MG63 (cell line): Measurements from ENCODE around the gene ETV2. TPM values are rescaled to one million over a fixed set of nuclear protein-coding genes. Genes with fewer than 3 reads are reported as not detected.
"Not testable (repeated sequence)": the region's sequence is repeated elsewhere in the genome, so short reads cannot be mapped to it uniquely, and the experiment has no call there.

ENCODE experiments used
- DNase-seq: peaks from one replicate; pipeline ENCODE4 v3.0.0-alpha.2; 2020
- H3K27me3 ChIP-seq: fragments of 250-450 bp; sonication (Bioruptor Pico); 2 replicates; pipeline ENCODE4 v1.5.1; 2020; ENCODE audit warnings: mild to moderate bottlenecking, moderate library complexity
- H3K36me3 ChIP-seq: fragments of 250-450 bp; sonication (Bioruptor Pico); 2 replicates; pipeline ENCODE4 v1.5.1; 2020; ENCODE audit warnings: mild to moderate bottlenecking, moderate library complexity
- H3K4me3 ChIP-seq: fragments of 250-450 bp; sonication (Bioruptor Pico); 2 replicates; pipeline ENCODE4 v1.5.1; 2020; ENCODE audit warnings: mild to moderate bottlenecking, moderate library complexity
- H3K9me3 ChIP-seq: fragments of 250-450 bp; sonication (Bioruptor Pico); 2 replicates; pipeline ENCODE4 v1.5.1; 2020; ENCODE audit warnings: mild to moderate bottlenecking, moderate library complexity
- total RNA-seq: library from RNA; depleted of rRNA; stranded (reverse); fragments of >200 nt; shearing (Covaris generic); gene quantifications from 2 replicates; pipeline ENCODE4 v1.2.3, GENCODE V29; 2014; ENCODE audit warnings: low replicate concordance; rRNA removed

Gene ETV2
- total RNA-seq = not detected in 2 replicates

GRCh38 chr19:35641515-35642151, at the start of gene ETV2:
TSS of gene ETV2 (plus strand) at chr19:35641745. CDS start at chr19:35642461, 716 bp downstream.
- Histone ChIP-seq H3K9me3 (no peaks in the 10 kb centered on the region), H3K36me3 (peaks cover 14% of the 10 kb centered on the region), H3K4me3 (no peak within 1 kb of the TSS), H3K27me3 (no peaks in the 10 kb centered on the region)
- DNase-seq = no peak

- Histone ChIP-seq H3K36me3 (no peaks in the 10 kb centered on the region), H3K27me3 (no peaks in the 10 kb centered on the region; the same call in 1 of the 2 replicates), H3K4me3 (no peak overlapping the region), H3K9me3 (peaks cover 2% of the 10 kb centered on the region; the same call in 1 of the 2 replicates)
- DNase-seq = no peak
These were observed 49.3 kb upstream of the ETV2 start for GRCh38 chr19:35592226-35592625.

GRCh38 chr19:35595026-35595425, 46.5 kb upstream of the ETV2 start:
- H3K9me3 ChIP-seq, DNase-seq, H3K36me3 ChIP-seq, H3K27me3 ChIP-seq, H3K4me3 ChIP-seq: not testable (repeated sequence)

- Histone ChIP-seq H3K4me3 (no peak overlapping the region), H3K9me3 (peaks cover 2% of the 10 kb centered on the region; the same call in 1 of the 2 replicates), H3K27me3 (no peaks in the 10 kb centered on the region; the same call in 1 of the 2 replicates), H3K36me3 (no peaks in the 10 kb centered on the region)
- DNase-seq = no peak
These were observed 45.6 kb upstream of the ETV2 start for GRCh38 chr19:35595928-35596327.

- H3K36me3 ChIP-seq = no peaks in the 10 kb centered on the region
- no peak for DNase-seq
- no peak overlapping the region for H3K4me3 ChIP-seq
- no peaks in the 10 kb centered on the region; the same call in 1 of the 2 replicates for H3K27me3 ChIP-seq
- H3K9me3 ChIP-seq = peaks cover 2% of the 10 kb centered on the region; the same call in 1 of the 2 replicates
These were observed 45.1 kb upstream of the ETV2 start for GRCh38 chr19:35596366-35596999.

GRCh38 chr19:35601971-35602370, 39.6 kb upstream of the ETV2 start:
- no peak for DNase-seq
- Histone ChIP-seq H3K4me3 (no peak overlapping the region), H3K36me3 (no peaks in the 10 kb centered on the region), H3K27me3 (no peaks in the 10 kb centered on the region), H3K9me3 (peaks cover 4% of the 10 kb centered on the region)

- H3K27me3 ChIP-seq, H3K36me3 ChIP-seq, H3K4me3 ChIP-seq, DNase-seq: not testable (repeated sequence)
- peaks cover 19% of the 10 kb centered on the region for H3K9me3 ChIP-seq
These were observed 37.1 kb upstream of the ETV2 start for GRCh38 chr19:35604436-35604835.

GRCh38 chr19:35607170-35607569, 34.4 kb upstream of the ETV2 start:
- not testable (repeated sequence) for H3K4me3 ChIP-seq, H3K27me3 ChIP-seq, DNase-seq, H3K36me3 ChIP-seq
- peaks cover 19% of the 10 kb centered on the region for H3K9me3 ChIP-seq

- H3K36me3 ChIP-seq = no peaks in the 10 kb centered on the region
- no peak for DNase-seq
These were observed 33.9 kb upstream of the ETV2 start for GRCh38 chr19:35607661-35608060.

GRCh38 chr19:35608251-35608650, 33.3 kb upstream of the ETV2 start:
- no peaks in the 10 kb centered on the region for H3K36me3 ChIP-seq

More at GRCh38 chr19:35607661-35608060, 33.9 kb upstream of the ETV2 start:
- H3K4me3 ChIP-seq = no peak overlapping the region
- peaks cover 19% of the 10 kb centered on the region for H3K9me3 ChIP-seq
- H3K27me3 ChIP-seq = no peaks in the 10 kb centered on the region

GRCh38 chr19:35609851-35610353, 31.6 kb upstream of the ETV2 start:
- Histone ChIP-seq H3K4me3 (no peak overlapping the region), H3K27me3 (no peaks in the 10 kb centered on the region), H3K9me3 (peaks cover 19% of the 10 kb centered on the region), H3K36me3 (peaks cover 7% of the 10 kb centered on the region; the same call in 1 of the 2 replicates)
- DNase-seq = no peak

More at GRCh38 chr19:35608251-35608650, 33.3 kb upstream of the ETV2 start:
- Histone ChIP-seq H3K4me3 (no peak overlapping the region), H3K9me3 (peaks cover 19% of the 10 kb centered on the region), H3K27me3 (no peaks in the 10 kb centered on the region)
- no peak for DNase-seq

GRCh38 chr19:35612224-35612558, 29.4 kb upstream of the ETV2 start:
- peak overlapping the region; percentile 66 for H3K4me3 ChIP-seq
- H3K9me3 ChIP-seq = peaks cover 13% of the 10 kb centered on the region
- H3K27me3 ChIP-seq = no peaks in the 10 kb centered on the region
- DNase-seq = no peak
- H3K36me3 ChIP-seq = peaks cover 10% of the 10 kb centered on the region; the same call in 1 of the 2 replicates

GRCh38 chr19:35612559-35613321, 28.8 kb upstream of the ETV2 start, which contains the start of gene HAUS5:
TSS of gene HAUS5 (plus strand) at chr19:35612735. CDS start at chr19:35612795, 60 bp downstream.
- Histone ChIP-seq H3K27me3 (no peaks in the 10 kb centered on the region), H3K36me3 (peaks cover 10% of the 10 kb centered on the region; the same call in 1 of the 2 replicates)
- peak; percentile 93 for DNase-seq

GRCh38 chr19:35613574-35613973, 28.0 kb upstream of the ETV2 start:
- Histone ChIP-seq H3K9me3 (peaks cover 1% of the 10 kb centered on the region; the same call in 1 of the 2 replicates), H3K4me3 (no peak overlapping the region), H3K27me3 (no peaks in the 10 kb centered on the region), H3K36me3 (peaks cover 10% of the 10 kb centered on the region; the same call in 1 of the 2 replicates)
- no peak for DNase-seq

More at GRCh38 chr19:35612559-35613321, 28.8 kb upstream of the ETV2 start, which contains the start of gene HAUS5:
- H3K4me3 ChIP-seq = peak within 1 kb of the TSS; percentile 66
- H3K9me3 ChIP-seq = peaks cover 8% of the 10 kb centered on the region

GRCh38 chr19:35615036-35615435, 26.5 kb upstream of the ETV2 start:
- Histone ChIP-seq H3K4me3 (no peak overlapping the region), H3K9me3 (no peaks in the 10 kb centered on the region), H3K36me3 (peaks cover 10% of the 10 kb centered on the region; the same call in 1 of the 2 replicates), H3K27me3 (no peaks in the 10 kb centered on the region)
- no peak for DNase-seq

GRCh38 chr19:35618857-35619256, 22.7 kb upstream of the ETV2 start:
- no peak for DNase-seq
- Histone ChIP-seq H3K36me3 (peaks cover 8% of the 10 kb centered on the region; the same call in 1 of the 2 replicates), H3K9me3 (no peaks in the 10 kb centered on the region), H3K27me3 (no peaks in the 10 kb centered on the region), H3K4me3 (no peak overlapping the region)
